Measurements from ENCODE around the gene UBR4.

GRCh38 chr1:19049798-19050197 is 160.3 kb downstream of the UBR4 start:
- TF ChIP-seq REST (IDR thresholded peaks at IDR 0.05; ENCODE audit: borderline replicate concordance): no peak
- no peak for TF ChIP-seq TAF1 (IDR thresholded peaks at IDR 0.05; ENCODE audit: low read depth)
- no peak for TF ChIP-seq CTCF (IDR thresholded peaks at IDR 0.05; ENCODE audit: poor library complexity, severe bottlenecking)
